Fibroblast of lung (primary cell): ENCODE measurements around the gene RASSF1. TPM values are rescaled to one million over a fixed set of nuclear protein-coding genes. Genes with fewer than 3 reads are reported as not detected.
A peak's percentile ranks its signal among the peaks of the same experiment; 100 is the strongest.

Experiments used
- DNase-seq, 2 donors: peaks; one replicate each; pipeline versions ENCODE4 v3.0.0 to v3.0.0-alpha.2; 2010; ENCODE audit warnings: low read depth in 2 of 2
- H2AFZ ChIP-seq: 2 replicates; pipeline ENCODE4 v1.5.1; 2012; ENCODE audit warnings: low read length, control low read depth, inconsistent platforms
- H3K27ac ChIP-seq: 2 replicates; pipeline ENCODE4 v1.5.1; 2011; ENCODE audit warnings: low read length, control low read depth; ENCODE audit not compliant: insufficient read depth
- H3K27me3 ChIP-seq: 2 replicates; pipeline ENCODE4 v1.5.1; 2011; ENCODE audit warnings: mild to moderate bottlenecking, low read length; ENCODE audit not compliant: control insufficient read depth, insufficient read depth
- H3K36me3 ChIP-seq: 2 replicates; pipeline ENCODE4 v1.5.1; 2011; ENCODE audit warnings: low read length; ENCODE audit not compliant: control insufficient read depth, insufficient read depth
- H3K4me1 ChIP-seq: 2 replicates; pipeline ENCODE4 v1.5.1; 2011; ENCODE audit warnings: low read length; ENCODE audit not compliant: control insufficient read depth, insufficient read depth; ENCODE audit errors: extremely low read depth
- H3K4me2 ChIP-seq: 2 replicates; pipeline ENCODE4 v1.5.1; 2011; ENCODE audit warnings: low read length, control low read depth; ENCODE audit not compliant: insufficient read depth; ENCODE audit errors: extremely low read depth
- H3K4me3 ChIP-seq, 4 experiments: fragments of 200-600 bp in 1 of 4; sonication (generic) in 1 of 4; replicated peaks in 1 of 4; 2 replicates each; pipeline ENCODE4 v1.5.1; 2011 to 2016; ENCODE audit warnings: low read length in 4 of 4, low read depth in 3 of 4, mild to moderate bottlenecking in 3 of 4, control low read depth in 2 of 4, inconsistent platforms in 1 of 4, mixed read lengths in 1 of 4; ENCODE audit not compliant: insufficient read depth in 1 of 4; ENCODE audit errors: control extremely low read depth in 1 of 4
- H3K79me2 ChIP-seq: 2 replicates; pipeline ENCODE4 v1.5.1; 2012; ENCODE audit warnings: mild to moderate bottlenecking, low read length, inconsistent platforms; ENCODE audit not compliant: control insufficient read depth, insufficient read depth
- H3K9ac ChIP-seq: 2 replicates; pipeline ENCODE4 v1.5.1; 2011; ENCODE audit warnings: mild to moderate bottlenecking, low read length, control low read depth; ENCODE audit not compliant: insufficient read depth
- H3K9me3 ChIP-seq: 2 replicates; pipeline ENCODE4 v1.5.1; 2012; ENCODE audit warnings: low read depth, low read length; ENCODE audit not compliant: control insufficient read depth, insufficient read depth
- H4K20me1 ChIP-seq: 2 replicates; pipeline ENCODE4 v1.5.1; 2011; ENCODE audit warnings: low read length; ENCODE audit not compliant: control insufficient read depth, insufficient read depth; ENCODE audit errors: extremely low read depth
- EZH2 ChIP-seq: IDR thresholded peaks from 2 replicates; pipeline ENCODE4 v1.5.1; 2012; ENCODE audit warnings: low read length, control low read depth, mild to moderate bottlenecking; ENCODE audit errors: missing control alignments
- polyA plus RNA-seq, 2 donors: library from polyadenylated mRNA; depleted of rRNA in 1 of 2; stranded (reverse) in 1 of 2; unstranded in 1 of 2; fragments of >200 nt; gene quantifications; 2 replicates each; pipeline ENCODE4 v1.2.1, GENCODE V29; 2011 to 2012; ENCODE audit warnings: missing spikeins in 1 of 2
- total RNA-seq: library from RNA; depleted of rRNA; stranded (reverse); fragments of >200 nt; gene quantifications from 2 replicates; pipeline ENCODE4 v1.2.1, GENCODE V29; 2014
- TF ChIP-seq, protein P1 (sequence below), 2 donors: IDR thresholded peaks in 1 of 2; conservative IDR thresholded peaks in 1 of 2; 1 replicate in 1 of 2; 2 replicates in 1 of 2; pipeline ENCODE4 v1.5.1; 2011 to 2012; ENCODE audit warnings: low read length in 2 of 2, control low read depth in 1 of 2, inconsistent platforms in 1 of 2, low read depth in 1 of 2, mild to moderate bottlenecking in 1 of 2

The RASSF1 gene
- total and polyA plus RNA-seq, 2 donors (not counting 1 experiment from before 2014, with no cell fraction given): 32.4 to 41.7 TPM

DNA sequence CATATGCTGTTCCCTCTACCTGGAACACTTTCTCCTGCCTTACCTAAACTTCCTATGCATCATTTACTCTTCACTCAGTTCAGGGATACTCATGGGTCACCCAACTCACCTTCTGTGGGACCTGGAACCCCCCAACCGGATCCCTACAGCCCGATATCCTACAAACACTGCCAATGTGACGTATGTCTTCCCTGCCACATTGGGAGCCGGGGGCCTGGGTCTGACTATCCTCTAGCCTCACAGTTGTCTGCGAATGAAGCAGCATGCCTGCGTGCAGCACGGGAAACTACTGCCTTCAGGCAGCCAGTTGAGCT is 9.5 kb upstream of the RASSF1 start:
- Histone ChIP-seq H3K9me3 (no peaks in the 10 kb centered on the region), H3K27ac (peak overlapping the region; percentile 75), H3K79me2 (peaks cover 19% of the 10 kb centered on the region), H2AFZ (peak overlapping the region; percentile 80), H3K4me3 (peak overlapping the region; percentile 72 to 87 (median 74)), H3K27me3 (no peaks in the 10 kb centered on the region), H3K4me1 (peaks cover 11% of the 10 kb centered on the region), H4K20me1 (no peaks in the 10 kb centered on the region), H3K36me3 (peaks cover 17% of the 10 kb centered on the region), H3K9ac (peak overlapping the region; percentile 61), H3K4me2 (peak overlapping the region; percentile 95)
- no peak for DNase-seq
- no peak for TF ChIP-seq EZH2

DNA sequence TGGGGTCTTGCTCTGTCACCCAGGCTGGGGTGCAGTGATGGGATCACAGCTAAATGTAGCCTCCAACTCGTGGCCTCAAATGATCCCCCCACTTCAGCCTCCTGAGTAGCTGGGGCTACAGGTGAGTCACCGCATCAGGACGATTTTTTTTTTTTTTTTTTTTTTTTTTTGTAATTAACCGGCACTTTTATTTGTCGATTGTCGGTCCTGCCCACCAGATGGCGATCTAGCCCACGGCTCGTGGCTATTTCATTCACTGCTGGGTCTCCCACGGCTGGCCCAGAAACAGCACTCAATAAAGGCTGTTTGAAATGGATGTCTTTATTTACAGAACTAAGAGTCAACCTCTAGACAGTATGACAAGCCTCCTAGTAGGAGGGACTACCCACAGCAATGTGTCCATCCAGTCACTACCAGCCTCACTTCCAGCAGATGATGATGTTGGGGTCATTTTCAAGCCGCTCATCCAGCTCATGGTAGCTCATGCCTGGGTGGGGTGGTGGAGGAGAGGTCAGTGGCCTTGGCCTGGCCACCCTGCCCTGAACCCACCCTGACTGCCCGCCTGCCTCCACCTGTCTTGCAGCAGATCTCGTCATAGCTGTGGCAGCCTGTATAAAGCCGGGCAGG is 6.7 kb upstream of the RASSF1 start:
- Histone ChIP-seq H2AFZ (no peak overlapping the region), H4K20me1 (no peaks in the 10 kb centered on the region), H3K9ac (no peak overlapping the region), H3K27ac (no peak overlapping the region), H3K4me2 (no peak overlapping the region), H3K36me3 (no peaks in the 10 kb centered on the region), H3K79me2 (peaks cover 12% of the 10 kb centered on the region), H3K9me3 (no peaks in the 10 kb centered on the region), H3K4me1 (peaks cover 11% of the 10 kb centered on the region), H3K27me3 (no peaks in the 10 kb centered on the region), H3K4me3 (no peak overlapping the region)
- no peak for TF ChIP-seq EZH2
- TF ChIP-seq, protein P1, sequence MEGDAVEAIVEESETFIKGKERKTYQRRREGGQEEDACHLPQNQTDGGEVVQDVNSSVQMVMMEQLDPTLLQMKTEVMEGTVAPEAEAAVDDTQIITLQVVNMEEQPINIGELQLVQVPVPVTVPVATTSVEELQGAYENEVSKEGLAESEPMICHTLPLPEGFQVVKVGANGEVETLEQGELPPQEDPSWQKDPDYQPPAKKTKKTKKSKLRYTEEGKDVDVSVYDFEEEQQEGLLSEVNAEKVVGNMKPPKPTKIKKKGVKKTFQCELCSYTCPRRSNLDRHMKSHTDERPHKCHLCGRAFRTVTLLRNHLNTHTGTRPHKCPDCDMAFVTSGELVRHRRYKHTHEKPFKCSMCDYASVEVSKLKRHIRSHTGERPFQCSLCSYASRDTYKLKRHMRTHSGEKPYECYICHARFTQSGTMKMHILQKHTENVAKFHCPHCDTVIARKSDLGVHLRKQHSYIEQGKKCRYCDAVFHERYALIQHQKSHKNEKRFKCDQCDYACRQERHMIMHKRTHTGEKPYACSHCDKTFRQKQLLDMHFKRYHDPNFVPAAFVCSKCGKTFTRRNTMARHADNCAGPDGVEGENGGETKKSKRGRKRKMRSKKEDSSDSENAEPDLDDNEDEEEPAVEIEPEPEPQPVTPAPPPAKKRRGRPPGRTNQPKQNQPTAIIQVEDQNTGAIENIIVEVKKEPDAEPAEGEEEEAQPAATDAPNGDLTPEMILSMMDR (conservative IDR thresholded peaks at IDR 0.05 in 1 of 2, IDR thresholded peaks at IDR 0.05 in 1 of 2; ENCODE audit: low read depth in 1 of 2, low read length in 2 of 2): peak; percentile 54 to 64
- peak; percentile 57 to 65 for DNase-seq

DNA sequence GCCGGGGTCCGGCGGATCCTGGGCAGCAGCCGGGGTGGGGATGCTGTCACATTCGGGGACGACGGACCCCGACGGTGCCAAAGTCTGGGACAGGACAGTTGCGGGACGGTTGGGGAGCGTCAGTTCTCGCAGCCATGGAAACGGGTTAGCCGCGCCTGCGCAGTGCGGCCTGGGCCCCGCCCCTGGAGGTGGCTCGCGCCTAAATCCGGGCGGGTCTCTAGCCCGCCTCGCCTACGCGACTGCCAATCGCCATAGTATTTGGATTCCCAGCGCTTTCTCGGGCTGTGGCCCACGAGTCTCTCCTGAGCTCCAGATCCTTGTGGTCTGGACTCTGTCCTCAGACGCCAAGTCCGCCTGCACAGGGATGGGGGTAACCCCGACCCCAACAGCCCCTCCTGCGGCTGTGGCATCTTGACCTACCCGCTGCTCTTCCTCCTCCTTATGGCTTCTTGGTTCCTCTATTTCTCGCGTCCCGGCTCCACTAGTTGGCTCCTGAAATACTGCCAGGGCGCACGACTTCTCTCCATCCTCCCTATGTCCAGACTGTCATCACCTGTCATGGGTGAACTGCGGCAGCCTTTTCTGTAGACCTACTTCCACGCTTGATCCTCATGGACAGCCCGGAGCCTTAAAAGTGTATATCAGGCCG is 5.1 kb upstream of the RASSF1 start, which contains the start of gene ZMYND10:
Gene ZMYND10 (minus strand): TSS at position 147 of the 649 bp plus-strand sequence. CDS start 153 bp downstream, outside the sequence.
- Histone ChIP-seq H3K36me3 (no peaks in the 10 kb centered on the region), H3K79me2 (peaks cover 6% of the 10 kb centered on the region), H3K27me3 (no peaks in the 10 kb centered on the region), H4K20me1 (no peaks in the 10 kb centered on the region), H3K9me3 (no peaks in the 10 kb centered on the region), H2AFZ (peak within 1 kb of the TSS; percentile 77), H3K4me1 (peaks cover 7% of the 10 kb centered on the region), H3K9ac (peak within 1 kb of the TSS; percentile 41), H3K4me2 (peak within 1 kb of the TSS; percentile 84), H3K27ac (no peak within 1 kb of the TSS), H3K4me3 (peak within 1 kb of the TSS; percentile 39 to 61 (median 50))
- TF ChIP-seq, protein P1 (conservative IDR thresholded peaks at IDR 0.05 in 1 of 2, IDR thresholded peaks at IDR 0.05 in 1 of 2; ENCODE audit: low read depth in 1 of 2, low read length in 2 of 2): no peak
- TF ChIP-seq EZH2: no peak
- DNase-seq: peak in 1 of 2 donors; percentile 47
